HG03439 (cell line): ENCODE data around the gene SIGLEC14.
"Not testable (repeated sequence)": the region's sequence is repeated elsewhere in the genome, so short reads cannot be mapped to it uniquely, and the experiment has no call there.

ENCODE experiments used
- ATAC-seq: cut with Tn5 transposase; IDR thresholded peaks from one replicate; pipeline ENCODE4 v1.9.1; 2021; ENCODE audit warnings: mild to moderate bottlenecking, moderate library complexity; ENCODE audit not compliant: unreplicated experiment

SIGLEC14 gene

DNA sequence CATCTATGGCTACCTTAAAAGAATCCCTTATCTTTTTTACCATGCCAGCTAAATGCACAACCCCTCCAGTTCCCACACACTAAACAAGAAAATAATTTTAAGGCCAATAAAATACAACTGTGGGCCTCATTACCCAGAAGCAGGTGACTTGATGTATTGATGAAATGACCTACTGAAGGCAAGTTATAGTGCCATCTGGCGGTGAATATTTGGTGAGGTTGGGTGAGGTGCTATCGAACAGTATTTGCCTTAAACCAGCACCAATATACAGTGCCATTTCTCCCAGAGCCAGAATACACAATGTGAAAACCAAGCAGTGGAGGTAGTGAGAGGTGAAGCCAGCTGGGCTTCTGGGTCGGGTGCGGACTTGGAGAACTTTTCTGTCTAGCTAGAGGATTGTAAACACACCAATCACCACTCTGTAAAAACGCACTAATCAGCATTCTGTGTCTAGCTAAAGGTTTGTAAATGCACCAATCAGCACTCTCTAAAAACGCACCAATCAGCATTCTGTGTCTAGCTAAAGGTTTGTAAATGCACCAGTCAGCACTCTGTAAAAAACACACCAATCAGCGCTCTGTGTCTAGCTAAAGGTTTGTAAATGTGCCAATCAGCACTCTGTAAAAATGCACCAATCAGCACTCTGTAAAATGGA lies 29.4 kb upstream of the SIGLEC14 start:
- not testable (repeated sequence) for ATAC-seq

DNA sequence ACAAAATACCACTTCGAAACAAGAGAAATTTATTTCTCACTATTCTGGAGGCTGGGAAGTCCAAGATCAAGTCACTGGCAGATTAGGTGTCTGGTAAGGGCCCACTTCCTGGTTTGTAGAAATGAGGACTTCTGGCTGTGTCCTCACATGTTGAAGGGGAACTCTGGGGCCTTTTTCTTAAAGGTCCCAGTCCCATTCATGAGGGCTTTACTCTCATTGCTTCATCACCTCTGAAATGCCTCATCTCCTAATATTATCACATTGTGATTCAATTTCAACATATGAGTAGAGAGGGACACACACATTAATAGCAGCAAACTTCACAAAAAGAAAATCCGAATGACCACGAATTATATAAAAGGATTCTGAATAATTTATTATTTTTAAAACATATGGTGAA lies 21.6 kb upstream of the SIGLEC14 start:
- ATAC-seq: no peak

DNA sequence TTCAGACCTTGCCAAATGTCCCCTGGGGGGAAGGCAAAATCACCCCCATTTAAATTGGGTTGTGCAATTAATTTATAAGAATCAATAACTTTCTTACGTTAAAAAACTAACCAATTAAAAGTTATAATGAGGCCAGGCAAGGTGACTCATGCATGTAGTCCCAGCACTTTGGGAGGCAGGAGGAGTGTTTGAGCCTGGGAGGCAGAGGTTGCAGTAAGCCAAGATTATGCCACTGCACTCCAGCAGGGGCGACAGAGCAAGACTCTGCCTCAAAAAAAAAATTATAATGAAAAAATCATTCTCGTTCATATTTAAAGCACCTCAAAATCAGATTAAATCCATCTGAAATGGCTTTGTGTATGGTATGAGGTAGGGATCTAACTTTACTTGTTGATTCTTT lies 18.4 kb upstream of the SIGLEC14 start:
- ATAC-seq: no peak

DNA sequence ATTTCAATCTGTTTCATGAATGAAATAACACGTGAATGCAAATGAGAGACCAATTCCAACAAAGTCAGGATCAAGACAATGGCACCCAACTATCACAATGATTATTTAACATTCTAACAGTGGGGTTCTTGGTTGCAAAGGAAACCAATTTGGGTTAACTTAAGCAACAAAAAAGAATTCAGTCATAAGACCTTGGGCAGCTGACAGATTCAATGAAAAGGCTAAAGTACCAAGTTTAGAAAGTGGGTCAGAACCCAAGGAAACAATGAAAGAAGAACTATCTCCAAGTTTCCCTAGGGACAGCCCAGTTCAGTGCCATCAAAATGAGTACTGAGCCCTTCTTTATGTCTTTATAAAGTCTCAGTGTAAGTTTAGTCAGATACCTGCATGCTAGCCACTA lies 17.5 kb upstream of the SIGLEC14 start:
- no peak for ATAC-seq

DNA sequence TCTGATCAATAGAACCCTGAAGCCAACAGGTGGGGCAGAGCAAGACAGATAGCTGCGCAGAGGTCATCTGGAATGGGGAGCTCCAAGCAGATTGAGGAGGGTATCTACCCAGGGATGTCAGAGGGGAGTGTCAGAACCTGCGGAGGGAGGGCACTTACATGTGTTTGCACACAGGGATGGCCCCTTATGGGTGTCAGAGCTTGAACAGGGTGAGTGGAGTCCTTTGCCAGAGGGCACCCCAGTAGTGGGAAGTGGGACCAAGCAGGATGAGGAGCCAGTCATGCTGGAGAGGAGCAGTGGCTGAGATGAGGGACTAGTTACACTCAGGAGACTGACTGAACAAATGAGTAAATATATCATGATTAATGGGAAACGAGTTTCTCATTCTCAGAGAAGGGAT lies 17.0 kb upstream of the SIGLEC14 start:
- ATAC-seq: no peak

DNA sequence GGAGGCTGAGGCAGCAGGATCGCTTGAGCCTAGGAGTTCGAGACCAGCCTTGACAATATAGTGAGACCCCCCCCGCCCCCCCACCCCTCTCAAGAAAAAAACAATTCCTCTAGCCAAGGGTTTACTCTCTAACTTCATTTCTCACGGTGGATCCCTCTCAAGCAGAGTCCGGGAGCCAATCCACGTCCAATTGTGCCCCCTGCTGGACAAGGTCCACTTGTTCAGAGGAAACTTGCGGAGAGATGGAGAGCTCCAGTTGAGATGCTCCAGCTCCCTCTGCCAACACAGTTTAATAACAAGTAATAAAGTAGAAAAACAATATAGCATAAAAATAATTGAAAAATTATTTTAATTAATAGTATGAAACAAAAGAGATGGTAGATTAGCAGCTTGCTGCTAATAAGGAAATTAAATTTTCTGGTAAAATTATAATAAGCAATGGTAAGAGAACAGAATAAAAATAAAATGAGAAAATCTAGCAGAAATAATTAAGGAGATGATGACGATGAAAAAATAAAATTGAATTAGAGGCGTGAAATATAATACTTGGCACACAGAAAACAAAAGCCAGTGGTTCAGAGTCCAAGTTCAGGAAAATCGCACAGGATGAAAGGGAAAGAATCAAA lies 14.5 kb upstream of the SIGLEC14 start:
- ATAC-seq: no peak

DNA sequence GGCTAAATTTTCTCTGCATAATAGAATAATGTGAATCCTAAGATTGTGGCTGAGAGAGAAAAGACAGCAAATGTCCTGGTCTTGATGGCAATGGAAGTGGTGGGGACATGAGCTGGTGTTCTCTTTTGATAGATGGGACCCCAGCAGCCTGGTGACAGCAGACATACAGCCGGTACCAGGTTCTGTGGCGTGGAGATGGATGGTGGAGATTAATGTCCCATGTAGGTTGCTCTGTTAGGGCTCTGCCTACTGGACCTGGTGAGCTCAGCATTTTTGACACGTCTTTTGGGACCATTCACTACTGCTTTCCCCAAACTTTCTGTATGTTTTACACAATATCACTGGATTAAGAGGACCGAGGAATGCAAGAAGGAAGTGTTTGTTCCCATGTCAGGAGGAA lies 8.2 kb upstream of the SIGLEC14 start:
- ATAC-seq: no peak

DNA sequence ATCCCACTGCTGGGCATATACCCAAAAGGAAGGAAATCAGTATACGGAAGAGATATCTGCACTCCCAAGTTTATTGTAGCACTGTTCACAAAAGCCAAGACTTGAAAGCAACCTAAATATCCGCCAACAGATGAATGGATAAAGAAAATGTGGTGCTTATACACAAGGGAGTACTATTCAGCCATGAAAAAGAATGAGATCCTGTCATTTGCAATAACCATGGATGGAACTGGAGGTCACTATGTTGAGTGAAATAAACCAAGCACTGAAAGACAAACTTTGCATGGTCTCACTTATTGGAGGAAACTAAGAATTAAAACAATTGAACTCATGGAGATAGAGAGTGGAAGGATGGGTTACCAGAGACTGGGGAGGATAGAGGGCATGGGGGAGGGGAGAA lies 6.5 kb upstream of the SIGLEC14 start:
- ATAC-seq: no peak

DNA sequence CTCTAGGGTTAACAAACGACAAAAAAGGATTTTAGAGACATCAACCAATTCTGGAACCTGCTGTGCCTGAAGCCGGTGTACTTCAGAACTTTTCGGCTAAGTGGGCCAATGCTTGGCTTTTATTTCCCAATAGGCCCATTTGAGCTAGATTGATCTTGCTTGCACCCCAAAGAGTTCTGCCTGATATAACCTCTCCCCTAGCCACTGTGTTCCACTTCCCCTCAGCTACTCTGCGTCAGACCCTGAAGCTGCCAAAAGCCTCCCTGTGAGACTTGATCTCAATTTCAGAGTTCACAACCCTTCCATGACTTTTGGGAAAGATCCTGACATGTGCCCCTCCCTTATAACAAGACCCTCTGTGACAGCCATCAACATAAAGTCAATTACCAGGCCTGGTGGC lies 5.6 kb upstream of the SIGLEC14 start:
- ATAC-seq: no peak

DNA sequence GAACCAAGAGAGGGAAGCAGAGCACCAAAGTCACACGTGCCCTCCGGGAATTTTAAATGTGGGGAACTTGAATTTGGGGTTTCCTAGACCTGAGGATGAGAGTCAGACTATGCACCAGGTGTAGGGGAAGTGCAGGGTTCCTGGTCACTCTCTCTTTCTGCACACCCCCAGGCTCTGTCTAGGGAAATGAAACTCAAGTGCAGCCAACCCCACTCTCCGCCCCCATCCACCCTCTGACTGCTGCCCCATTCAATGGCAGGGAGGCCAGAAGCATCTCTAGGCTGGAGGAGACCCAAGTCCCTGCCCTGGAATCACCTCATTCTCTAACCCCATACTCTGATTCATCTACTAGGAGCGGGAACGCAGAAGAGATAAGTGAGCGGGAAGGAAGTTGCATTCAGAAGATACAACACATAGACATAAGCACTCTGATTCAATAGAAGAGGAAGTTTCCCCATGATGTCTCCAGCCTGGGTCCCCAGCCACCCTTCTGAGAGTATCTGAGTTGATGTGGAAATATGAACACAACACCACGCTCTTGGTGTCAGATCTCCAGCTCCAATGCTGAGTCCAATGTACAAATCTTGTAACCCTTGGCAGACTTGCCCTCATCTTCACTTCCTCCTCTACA lies 4.7 kb upstream of the SIGLEC14 start:
- ATAC-seq: no peak

DNA sequence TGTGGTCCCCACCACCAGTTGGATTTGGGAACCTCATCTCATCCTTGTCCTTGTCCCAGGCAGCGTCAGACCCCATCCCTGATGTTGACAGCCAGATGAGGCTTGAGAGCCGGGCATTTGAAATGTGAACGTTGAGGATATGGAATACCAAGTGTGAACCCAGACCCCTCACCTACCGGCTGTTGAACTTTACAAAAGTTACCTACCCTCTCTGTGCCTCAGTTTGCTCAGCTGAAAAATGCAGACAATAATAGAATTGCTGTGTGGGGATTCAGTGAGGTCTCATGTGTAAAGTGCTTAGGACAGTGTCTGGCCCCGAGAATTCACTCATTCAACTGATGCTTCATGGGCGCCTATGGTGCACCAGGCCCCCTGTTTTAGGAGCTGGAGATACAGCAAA lies 693 bp upstream of the SIGLEC14 start:
- ATAC-seq: no peak

DNA sequence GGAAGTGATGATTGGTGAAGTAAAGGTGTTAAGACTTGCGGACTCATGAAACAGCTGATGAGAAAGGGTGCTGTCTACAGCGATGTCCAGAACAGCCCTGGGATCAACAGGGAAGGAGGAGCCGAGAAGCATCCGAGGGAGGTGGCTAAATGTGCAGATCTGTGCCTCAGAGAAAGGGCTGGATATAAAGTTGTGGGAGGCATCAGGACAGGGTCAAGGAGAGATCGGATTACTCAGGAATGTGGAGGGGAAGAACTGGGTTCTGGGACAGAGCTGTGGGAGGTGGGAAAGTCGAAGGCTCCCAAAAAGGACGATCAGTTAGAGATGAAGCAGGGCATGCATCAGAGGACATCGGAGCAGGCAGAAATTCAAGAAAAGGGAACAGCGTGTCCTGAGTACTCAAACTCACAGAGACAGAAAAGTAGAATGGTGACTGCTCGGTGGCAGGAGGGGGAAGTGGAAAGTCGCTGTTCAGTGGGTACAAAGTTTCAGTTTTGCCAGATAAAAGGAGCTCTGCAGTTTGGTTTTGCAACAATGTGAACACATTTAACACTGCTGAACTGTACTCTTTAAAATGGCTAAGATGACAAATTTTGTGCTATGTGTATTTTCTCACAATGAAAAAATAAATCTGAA lies 1.9 kb downstream of the SIGLEC14 start:
- no peak for ATAC-seq

DNA sequence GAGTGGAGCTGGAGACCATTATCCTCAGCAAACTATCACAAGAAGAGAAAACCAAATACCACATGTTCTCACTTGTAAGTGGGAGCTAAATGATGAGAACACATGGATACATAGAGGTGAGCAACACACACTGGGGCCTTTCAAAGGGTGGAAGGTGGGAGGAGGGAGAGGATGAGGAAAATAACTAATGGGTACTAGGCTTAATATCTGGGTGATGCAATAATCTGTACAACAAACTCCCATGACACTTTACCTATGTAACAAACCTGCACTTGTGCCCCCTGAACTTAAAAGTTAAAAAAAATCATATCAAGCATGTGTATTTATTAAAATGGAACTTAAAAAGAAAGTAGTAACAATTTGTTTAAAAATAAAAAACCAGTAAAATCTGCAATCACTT lies 5.0 kb downstream of the SIGLEC14 start:
- ATAC-seq: no peak

DNA sequence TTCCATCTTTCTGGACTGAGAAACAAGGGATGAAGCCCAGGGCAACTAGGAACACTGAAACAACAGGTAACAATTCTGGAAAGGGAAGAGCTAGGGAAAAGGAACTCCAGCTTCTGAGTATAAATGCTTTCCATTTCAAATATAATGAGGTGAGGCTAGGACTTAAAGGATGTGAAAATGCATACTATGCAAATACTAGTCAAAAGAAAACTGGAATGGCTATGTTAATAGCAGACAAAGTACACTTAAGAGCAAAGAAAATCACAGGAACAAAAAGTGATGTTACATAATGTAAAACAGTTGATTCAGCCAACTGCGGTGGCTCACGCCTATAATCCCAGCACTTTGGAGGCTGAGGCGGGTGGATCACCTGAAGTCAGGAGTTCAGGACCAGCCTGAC lies 6.2 kb downstream of the SIGLEC14 start:
- no peak for ATAC-seq

DNA sequence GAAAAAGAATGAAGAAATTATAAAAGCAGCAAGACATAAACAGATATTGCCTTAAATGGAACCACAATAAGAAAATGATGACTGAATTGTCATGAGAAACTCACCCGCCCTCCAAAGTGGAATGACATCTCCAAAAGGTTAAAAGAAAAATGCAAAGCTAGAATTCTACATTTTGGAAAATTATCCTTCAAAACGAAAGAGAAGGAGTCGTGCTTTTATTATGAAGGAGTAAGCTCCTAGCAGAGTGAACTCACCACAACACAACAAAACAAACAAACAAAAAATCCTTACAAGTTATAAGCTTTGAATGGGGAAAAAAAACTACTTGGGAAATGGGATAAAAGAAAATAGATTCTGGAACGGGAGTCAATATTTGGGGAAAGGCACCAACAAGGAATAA lies 6.7 kb downstream of the SIGLEC14 start:
- no peak for ATAC-seq

DNA sequence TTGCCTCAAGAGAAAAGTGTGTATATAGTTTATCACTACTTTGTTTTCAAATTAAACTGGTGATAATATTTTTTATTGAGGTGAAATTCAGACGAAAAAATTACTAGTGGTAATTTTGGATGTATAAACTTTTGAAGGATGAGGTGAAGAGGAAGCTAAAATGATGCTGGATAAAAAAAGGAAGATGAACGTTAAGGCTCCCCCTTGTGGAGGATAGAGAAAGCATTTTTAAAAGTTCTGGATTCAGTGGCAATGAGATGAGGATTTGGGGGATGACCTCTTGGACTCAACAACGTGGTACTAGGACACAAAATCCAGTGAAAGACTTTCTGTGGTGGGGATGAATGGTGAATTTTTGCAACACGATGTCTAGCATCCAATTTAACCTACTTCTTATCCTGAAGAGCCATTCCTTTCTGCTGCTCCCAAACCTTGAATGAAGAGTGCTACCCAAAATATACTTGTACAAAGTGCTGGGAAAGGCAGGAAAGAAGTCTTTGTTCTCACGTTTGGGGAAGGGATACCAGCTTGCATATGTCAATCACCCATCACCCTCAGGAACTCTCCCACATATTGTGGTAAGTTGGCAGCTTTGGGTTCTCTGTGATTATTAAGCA lies 9.2 kb downstream of the SIGLEC14 start:
- no peak for ATAC-seq

DNA sequence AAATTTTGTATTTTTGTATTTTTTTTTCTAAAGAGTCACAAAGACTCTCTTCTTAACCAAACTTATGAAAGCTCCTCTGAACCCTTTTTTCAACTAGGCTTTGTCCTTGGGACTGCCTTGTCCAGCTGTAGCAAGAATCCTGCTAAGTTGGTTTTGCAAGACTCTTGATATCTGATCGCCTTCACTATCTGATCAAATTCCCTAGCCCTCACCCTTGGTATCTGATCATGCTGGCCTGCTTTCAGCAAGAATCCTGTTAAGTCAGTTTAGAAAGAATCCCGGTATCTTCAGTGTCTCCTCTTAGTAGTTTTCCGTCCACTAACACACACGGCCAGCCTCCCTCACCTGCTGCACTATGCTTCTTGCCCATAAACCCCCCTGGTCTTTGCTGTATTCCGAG lies 14.5 kb downstream of the SIGLEC14 start:
- ATAC-seq: no peak

DNA sequence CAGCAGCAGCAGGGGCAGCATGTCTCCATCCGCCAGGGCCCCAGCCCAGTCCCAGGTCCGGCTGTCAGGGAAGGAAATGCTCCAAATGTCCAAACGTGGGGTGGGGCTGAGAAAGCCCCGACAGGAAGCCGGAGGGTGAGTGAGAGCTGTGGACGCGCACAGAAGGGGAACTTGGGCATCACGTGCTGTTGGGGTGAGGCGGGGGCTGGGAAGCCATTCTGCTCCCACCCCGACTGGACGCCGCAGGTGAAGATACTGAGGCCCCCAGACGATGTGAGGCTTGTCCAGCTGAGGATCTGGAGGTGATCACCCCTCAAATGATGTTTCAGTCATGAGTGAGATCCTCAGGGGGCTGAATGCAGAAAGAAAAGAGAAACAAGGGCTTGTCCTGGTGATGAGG lies 16.3 kb downstream of the SIGLEC14 start, which contains the start of gene SIGLEC5:
Gene SIGLEC5 (minus strand): TSS at position 87 of the 400 bp plus-strand sequence. CDS start 66 bp downstream, at position 21.
- not testable (repeated sequence) for ATAC-seq

DNA sequence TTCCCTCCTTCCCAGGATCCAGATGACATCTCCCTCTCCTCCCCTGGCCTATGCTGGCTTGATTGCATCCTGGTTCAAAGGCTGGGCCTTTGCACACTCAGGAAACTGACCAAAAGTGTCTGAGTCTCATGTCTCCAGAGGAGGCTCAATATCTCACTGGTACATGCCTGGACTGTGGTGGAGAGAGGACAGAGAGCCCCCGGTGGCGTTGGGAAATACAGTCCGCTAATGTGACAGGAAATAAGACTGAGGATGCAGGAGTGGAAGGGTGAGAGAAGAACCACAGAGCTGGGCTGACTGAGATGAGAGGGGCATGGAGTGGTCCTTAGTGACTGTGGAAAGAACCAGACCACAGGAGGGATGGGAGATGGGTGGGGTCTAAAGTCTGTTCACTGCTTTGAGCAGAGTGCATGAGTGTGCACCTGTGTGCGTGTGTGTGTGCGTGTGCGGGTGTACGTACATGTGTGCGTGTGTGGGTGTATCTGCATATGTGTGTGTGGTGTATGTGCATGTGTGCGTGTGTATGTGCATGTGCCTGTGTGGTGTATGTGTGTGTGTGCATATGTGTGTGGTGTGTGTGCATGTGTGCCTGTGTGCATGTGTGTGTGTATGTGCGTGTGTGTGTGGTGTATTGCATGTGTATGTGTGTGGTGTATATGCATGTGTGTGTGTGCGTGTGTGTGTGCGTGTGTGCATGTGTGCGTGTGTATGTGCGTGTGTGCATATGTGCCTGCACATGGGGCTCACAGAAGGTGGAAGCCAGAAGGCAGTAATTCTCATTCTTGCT lies 18.3 kb downstream of the SIGLEC14 start:
- ATAC-seq: no peak

DNA sequence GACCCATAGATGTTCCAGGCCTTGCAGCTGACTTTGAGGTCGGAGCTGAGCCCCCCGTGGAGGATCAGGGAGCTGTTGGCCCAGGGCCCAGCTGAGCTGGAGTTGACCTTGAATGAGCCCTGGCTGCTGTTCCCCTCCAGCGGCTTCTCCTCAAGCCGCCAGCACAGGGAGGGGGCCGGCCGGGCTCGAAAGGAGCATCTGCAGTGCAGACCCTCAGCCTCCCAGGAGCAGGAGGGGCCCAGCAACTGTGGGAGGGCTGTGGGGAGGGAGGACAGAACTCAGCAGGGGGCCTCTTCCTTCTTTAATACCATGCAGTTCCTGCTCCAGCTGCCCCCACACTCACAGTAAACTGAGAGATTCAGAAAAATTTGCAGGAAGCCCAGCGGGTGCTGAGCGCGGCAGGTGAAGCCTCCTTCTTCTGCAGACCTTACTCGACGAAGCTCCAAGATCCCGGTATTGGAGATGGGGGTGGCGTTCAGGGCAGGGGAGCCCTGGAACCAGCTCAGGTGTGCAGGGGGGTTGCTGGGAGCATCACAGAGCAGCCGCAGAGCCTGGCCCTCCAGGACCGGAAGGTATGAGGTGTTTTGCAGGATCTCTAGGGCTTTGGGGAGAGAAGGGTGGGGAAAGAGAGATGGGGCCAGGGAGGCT lies 19.0 kb downstream of the SIGLEC14 start:
- no peak for ATAC-seq
